Hepatocyte (in vitro differentiated cells): ENCODE results near the gene MEOX1.

ENCODE experiments used
- EZH2 ChIP-seq: fragments of 200-600 bp; sonication (generic); IDR thresholded peaks from 2 replicates; pipeline ENCODE4 v1.6.1; 2016; ENCODE audit warnings: antibody characterized with exemption, mild to moderate bottlenecking, borderline replicate concordance
- TF ChIP-seq, protein P1 (sequence below): fragments of 200-600 bp; sonication (generic); IDR thresholded peaks from 2 replicates; pipeline ENCODE4 v1.5.1; 2016; ENCODE audit warnings: antibody characterized with exemption, mild to moderate bottlenecking; ENCODE audit not compliant: poor library complexity

DNA sequence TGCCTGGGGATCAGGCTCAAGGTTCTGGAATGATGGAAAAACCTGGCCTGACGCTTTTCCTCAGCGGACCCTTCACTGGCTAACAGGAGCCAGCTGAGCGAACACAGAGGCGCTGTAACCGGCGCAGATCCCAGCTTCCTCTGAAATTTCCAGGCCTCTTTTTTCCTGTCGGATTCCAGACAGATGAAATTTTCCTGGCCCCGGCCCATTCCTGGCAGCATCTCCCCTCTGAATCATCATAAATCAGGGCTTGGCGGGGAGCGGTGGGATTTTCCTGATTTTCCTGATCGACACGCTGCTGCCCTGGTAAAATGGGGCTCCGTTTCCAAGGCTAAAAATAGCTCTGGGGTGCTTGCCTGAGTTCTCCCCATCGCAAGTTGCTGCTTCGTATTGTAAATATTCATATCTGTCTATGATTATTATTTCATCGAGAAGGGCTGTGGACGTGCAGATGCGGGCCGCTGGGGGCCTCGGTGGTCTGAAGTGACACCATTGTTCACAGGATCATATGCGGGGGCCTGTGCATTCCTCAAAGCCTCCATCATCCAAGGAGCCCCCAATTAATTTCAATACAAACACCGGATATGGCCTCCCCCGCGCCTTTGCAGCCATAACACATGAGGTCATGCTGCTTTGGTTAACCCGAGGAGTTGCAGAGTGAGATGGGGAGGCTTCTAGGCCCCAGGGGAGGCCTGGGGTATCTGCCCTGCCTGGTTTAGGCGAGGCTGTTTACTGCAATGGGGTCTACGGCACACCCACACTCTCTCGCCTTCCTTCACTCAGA is 69.8 kb downstream of the MEOX1 start:
- TF ChIP-seq, protein P1, sequence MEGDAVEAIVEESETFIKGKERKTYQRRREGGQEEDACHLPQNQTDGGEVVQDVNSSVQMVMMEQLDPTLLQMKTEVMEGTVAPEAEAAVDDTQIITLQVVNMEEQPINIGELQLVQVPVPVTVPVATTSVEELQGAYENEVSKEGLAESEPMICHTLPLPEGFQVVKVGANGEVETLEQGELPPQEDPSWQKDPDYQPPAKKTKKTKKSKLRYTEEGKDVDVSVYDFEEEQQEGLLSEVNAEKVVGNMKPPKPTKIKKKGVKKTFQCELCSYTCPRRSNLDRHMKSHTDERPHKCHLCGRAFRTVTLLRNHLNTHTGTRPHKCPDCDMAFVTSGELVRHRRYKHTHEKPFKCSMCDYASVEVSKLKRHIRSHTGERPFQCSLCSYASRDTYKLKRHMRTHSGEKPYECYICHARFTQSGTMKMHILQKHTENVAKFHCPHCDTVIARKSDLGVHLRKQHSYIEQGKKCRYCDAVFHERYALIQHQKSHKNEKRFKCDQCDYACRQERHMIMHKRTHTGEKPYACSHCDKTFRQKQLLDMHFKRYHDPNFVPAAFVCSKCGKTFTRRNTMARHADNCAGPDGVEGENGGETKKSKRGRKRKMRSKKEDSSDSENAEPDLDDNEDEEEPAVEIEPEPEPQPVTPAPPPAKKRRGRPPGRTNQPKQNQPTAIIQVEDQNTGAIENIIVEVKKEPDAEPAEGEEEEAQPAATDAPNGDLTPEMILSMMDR, result no peak
- TF ChIP-seq EZH2, result no peak
